TTC549 (cell line): ENCODE results near the gene SLC2A1.

ENCODE experiments used
- FAIRE-seq: peaks from 2 replicates; lab custom pipeline; 2012; peaks lifted over from hg19 to GRCh38; lab: Jason Lieb, UNC

Gene SLC2A1

DNA sequence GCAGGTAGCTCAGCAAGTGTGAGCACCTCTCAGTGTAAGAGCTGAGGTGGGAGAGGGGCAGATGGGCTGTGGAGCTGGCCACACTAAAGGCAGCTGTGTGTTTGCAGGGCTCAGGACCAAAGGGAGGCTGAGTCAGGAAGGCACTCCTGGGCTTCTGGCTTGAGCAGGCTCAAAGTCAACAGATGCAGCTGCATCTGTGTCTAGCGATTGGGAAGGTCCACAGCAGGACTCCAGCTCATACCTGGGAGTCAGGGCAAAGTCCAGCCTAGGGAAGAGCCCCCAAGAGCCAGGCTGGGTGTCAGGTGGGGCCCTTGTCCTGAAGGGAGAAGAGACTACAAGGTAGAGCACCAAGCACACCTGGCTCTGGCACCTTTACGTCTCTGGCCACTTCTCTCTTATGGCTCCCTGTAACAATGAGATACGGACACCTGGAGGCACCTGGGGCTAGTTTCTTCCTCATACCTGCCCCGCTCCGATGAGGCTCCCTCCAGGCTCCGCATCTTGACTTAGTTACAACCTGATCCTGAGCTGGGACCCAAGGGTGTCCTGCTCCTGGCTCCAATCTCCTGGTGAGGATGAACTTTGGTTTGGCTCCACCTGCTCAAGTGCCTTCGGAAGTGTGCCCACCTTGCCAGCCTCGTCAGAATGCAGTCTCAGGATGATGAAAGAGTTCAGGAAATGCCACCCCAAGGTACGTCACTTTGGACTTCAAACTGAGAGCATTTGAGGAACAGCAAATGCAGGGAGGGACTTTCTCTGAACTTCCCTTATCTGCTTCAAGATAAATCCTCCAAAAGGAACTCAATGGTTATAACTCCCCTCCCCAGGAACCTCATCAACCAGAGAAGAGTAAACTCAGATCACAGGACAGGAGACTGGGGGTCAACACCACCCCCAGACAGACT is 21.5 kb upstream of the SLC2A1 start:
- no peak for FAIRE-seq

DNA sequence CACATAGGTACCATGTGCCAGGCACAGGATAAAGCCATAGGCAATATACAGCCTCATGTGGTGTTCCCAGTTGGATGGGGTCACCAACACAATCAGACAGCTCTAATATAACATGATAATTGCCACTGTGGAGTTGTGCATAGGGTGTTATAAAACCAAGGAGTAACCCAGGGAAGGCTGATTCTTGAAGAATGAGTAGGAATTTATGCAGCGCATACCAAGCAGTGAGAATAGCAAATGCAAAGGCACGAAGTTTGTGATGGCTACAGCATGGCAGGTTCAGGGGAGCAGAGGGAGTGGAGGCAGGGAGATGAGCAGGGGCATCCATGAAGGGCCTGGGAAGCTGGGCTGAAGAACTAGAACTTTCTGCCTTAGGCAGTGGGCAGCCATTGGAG is 20.4 kb upstream of the SLC2A1 start:
- no peak for FAIRE-seq

DNA sequence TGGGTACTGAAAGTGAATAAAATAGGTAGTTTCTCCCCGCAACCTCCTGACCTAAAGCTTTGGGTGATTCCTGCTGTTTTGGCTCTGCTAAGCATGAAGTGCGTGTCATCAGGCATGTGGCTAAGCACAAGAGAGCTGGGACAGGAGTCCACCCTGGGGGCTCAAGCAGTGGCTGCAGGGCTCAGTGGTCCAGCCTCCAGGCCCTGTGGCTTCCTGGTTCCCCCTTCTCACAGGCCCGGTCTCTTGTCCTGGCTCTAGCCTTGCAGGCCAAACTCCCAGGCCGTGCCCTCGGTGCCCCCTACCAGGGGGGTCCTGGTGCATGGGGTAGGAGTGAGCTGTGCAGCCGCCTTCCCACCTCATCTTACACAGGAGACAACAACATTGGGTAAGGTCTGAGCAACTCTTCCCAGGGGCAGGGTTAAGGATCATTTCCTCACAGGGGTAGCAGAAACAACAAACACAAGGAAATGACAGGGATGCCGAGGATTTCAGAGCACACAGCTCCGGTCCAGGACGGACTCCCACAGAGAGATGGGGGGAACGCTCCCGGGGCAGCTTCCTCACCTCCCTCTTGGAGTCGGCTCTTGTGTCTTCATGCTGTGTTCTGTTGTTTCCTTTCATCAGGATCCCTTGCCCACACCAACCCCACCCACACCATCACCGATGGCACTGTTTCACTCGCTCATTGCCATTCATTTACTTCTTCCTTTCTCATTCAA is 19.8 kb upstream of the SLC2A1 start:
- no peak for FAIRE-seq

DNA sequence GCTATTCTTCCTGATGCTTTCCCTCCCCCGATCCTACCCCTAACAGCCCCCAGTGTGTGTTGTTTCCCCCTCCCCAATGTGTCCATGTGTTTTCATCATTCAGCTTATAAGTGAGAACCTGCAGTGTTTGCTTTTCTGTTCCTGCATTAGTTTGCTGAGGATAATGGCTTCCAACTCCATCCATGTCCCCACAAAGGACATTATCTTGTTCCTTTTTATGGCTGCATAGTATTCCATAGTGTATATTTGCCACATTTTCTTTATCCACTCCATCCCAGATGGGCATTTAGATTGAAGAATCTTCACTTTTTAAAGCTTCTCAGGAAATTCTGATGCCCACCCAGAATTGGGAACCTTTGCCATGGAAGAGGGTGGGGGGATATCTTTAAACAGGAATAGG is 19.0 kb upstream of the SLC2A1 start:
- FAIRE-seq, result no peak

DNA sequence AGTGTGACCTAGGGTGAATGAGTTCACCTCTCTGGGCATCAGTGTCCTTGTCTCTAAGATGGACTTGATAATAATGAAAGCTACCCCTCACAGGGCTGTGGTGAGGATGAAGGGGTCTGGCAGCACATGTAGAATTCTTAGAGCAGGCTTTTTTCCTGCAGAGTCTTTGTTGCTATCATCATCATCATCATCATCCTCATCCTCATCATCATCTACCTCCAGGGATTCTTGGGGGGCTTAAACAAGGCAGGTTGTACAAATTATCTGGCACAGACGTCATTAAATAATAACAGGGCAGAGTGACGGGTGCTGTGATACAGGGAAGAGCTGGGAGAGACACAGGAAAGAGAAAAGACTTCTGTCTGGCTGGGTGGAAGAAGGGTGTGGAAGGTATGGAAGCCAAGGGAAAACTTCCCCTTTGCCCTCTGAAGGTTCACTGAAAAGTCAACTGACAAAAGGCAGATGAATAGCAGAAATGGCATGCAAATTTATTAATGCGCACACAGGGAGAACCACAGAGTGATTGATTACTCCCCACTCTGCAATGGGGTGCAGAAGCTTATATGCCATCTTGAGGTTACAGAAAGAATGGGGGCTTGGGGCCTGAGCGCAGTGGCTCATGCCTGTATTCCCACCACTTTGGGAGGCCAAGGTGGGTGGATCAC is 17.0 kb upstream of the SLC2A1 start:
- FAIRE-seq, result no peak

DNA sequence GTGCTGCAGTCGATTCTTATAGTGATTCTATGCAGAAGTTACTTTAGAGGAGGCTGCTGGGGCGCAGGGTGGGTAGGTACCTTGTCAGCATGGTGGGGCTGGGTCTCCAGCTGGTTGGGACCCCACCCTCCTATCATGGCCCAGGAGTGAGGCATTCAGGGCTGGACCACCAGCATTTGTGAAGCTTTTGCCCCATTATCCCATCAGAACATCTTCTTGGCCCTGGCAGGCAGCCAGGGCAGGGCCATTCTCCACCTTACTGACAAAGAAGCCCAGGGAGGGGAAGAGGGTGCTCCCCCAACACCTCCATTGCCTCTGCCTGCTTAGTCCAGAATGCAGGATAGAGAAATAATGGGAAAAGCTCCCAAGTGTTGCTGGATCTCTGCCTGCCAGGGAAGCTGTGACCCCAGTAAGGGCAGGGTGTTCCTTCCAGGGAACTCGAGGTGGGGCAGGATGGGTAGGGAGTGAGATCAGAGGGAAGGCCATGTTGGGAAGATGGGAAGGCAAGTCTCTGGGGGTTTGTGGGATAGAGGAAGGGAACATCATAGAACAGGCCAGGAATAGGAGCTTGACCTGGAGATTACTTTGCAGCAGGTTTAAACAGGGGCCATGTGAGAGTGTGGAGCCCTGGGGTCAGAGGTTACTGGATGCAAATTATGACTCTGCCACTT is 16.2 kb upstream of the SLC2A1 start:
- FAIRE-seq, result no peak

DNA sequence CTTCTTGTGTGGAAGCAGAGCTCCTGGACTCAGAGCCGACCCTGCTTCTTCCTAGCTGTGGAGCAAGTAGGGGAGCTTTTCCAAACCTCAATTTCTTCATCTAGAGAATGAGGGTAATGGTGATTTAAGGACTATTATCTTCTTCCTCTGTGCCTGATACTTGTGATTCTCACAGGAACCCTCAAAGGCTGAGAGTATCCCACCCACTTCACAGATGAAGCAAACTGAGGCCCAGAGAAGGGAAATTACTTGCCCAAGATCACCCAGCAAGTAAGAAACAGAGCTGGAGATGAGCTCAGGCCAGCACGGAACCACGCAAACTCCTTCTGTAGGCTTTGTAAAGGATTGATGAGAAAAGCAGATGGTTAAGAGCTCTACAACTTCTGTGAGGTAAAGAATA is 15.1 kb upstream of the SLC2A1 start:
- no peak for FAIRE-seq

DNA sequence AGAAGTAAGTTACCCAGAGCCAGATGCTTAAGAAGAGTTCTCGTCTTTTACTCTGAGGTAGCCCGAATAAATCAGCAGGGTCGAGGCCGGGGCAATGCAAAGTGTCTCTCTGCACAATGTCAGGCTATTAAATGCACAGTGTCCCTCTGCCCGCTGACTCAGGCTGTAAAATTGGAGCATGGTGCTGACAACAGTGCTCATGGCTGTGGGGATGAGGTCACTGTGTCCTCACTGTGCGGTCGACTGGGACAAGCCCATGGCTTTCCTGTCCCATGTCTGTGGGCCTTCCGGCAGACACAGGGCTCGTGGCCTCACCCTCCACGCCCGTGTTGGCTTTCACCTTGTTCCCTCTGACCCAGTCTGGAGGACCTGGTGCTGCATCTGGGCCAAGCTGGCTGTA is 14.6 kb upstream of the SLC2A1 start:
- FAIRE-seq, result no peak

DNA sequence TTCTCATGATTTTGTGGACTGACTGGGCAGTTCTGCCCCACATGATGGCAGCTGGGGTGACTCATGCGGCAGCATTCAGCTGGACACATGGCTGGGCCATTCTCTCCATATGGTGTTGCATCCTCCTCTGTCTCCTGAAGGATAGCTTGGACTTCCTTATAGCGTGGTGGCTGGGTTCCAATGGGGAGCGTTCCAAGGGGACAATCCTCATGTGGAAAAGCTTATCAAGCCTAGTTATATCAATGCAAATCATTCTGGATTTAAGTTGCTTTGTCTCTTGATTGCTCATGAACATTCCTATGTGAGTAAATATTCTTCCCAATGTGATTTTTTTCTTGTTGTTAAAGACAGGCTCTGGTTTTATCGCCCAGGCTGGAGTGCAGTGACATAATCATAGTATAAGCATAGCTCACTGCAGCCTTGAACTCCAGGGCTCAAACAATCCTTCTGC is 13.2 kb upstream of the SLC2A1 start:
- no peak for FAIRE-seq

DNA sequence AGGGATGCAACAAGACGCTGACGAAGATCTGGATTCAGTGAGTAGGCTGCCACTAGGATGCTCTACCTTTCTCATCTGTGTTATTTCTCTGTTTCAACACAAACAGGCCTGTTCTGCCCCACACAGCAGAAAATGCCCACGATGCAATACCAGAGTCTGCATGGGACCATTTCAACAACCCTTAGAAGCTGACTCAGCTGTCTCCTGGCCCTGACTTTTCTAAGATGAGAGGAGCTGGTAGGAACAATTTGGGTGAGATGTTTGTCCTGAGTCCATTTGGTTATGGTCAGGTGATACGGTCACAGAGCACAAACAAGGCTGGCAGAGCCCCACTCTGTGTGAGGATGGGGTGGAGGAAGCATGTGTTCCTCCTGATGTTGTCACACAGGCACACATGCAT is 11.5 kb upstream of the SLC2A1 start:
- no peak for FAIRE-seq

DNA sequence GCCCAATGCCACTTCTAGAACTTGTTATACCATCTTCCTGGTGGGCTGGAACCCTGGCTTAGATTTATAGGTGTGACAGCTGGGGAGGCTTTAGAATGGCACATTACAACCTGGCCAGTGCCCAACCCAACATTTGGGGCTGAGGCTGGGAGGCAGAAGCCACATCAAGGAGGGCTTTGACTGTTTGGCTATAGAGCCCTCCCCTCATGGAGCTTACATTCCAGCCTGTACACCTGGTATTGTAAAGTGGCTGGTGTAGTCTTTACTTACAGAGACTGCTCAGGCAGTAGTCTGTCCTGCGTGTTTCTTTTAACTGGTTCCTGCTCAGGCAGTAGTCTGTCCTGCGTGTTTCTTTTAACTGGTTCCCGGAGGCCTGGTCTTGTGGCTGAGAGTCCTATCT is 10.0 kb upstream of the SLC2A1 start:
- no peak for FAIRE-seq

DNA sequence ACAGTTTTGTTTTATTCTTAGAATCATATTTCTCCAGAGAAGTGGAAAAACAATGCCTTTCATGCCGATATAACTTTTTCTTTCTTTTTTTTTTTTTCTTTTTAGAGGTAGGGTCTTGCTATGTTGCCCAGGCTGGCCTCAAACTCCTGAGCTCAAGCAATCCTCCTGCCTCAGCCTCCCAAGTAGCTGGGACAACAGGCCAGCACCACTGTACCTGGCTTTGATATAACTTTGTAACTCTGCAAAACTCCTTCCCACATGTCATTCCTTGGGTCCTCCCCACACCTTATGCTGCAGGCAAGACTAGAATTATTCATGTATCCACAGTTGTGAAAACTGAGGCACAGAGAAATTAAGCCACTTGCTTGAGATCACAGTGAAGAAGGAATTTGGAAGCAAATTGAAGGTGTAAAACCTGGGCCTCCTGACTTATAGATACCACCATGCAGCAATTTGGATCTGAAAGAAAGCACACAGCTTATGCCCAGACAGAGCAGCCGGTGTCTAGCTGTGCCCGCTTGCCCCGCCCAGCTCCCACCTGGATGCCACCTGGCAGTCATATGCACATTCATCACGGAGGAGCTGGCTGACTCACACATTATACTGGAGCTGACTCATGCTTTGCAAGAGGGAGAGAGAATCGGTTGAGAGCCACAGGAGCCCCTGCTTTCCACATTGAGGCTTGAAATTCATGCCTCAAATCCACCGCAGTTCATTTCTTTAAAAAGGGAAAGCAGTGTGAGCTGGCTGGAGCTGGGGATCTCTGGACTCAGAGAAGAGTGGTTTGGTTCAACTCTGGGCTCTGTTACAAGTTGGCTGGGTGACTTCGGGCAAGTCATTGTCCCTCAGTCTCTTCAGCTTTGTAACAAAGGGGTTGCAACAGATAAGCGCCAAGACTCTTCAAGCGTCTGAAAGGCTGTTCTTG is 8.3 kb upstream of the SLC2A1 start:
- no peak for FAIRE-seq

DNA sequence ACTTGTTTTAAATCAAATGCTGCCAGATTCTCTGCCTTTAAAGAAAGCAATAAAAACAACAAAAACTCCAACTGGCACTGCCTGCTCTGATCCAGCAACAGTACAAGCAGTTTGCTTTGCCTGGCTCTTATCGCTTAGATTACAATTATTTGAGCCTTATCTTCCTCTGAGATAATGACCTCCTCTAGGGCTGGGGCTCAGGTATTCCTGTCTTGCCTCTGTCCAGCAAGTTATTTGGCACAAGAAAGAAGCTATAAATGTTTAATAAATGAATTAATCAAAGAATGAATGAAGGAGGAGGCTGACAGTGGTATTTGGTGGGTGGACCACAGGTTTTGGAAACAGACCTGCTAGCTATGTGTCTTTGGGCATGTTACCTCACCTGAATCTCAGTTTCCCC is 6.7 kb upstream of the SLC2A1 start:
- FAIRE-seq, result no peak

DNA sequence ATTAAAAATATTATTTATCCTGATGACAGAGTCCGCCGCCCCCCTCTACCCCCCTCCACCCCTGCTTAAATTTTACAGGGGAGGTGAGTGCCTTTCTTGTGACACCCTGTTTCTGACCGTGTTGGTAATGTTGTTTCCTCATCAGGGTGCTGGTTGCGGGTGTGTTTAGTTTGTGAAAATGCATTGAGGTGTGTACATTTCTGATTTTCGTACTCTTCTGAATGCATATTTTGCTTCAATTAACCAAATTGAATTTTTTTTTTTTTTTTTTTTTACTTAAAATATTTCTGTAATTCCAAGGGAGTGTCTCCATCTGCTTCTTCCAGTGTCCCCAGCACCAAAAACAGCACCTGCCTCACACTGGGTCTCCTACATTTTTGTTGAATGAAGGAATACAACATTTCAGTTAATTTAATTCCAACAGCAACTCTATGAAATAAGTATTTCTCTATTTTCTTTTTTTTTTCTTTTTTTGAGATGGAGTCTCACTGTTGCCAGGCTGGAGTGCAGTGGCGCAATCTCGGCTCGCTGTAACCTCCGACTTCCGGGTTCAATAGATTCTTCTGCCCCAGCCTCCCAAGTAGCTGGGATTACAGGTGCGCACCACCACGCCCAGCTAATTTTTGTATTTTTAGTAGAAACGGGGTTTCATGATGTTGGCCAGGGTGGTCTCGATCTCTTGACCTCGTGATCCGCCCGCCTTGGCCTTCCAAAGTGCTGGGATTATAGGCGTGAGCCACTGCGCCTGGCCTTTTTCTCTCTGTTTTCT is 5.6 kb upstream of the SLC2A1 start:
- no peak for FAIRE-seq

DNA sequence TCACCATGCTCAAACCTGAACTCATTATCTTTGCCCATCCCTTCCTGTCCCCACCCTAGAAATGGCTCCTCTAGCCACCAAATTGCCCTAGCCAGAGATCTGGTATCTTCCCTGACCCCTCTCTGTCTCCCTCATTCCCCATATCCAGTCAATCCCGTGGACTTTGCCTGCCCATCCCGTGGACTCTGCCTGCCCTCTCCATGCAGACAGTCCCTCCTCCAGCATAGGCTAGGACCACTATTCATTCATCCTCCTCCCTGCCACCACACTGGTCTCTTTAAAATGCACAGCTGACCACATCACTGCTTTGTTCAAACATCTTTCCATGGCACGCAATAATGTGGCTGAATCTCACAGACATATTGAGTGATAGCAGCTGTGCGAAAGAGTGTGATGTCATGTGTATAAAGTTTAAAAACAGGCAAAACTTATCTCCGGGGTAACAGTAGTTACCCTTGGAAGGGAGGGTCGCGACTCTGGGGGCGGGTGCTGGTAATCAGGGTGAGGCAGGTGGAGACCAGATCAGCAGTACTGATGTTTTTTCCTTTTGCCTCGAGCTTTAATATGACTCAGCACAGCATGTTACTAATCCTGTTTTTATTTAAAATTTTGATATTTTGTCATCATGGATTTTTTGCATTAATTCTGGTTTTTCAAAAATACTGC is 4.8 kb upstream of the SLC2A1 start:
- FAIRE-seq, result no peak

DNA sequence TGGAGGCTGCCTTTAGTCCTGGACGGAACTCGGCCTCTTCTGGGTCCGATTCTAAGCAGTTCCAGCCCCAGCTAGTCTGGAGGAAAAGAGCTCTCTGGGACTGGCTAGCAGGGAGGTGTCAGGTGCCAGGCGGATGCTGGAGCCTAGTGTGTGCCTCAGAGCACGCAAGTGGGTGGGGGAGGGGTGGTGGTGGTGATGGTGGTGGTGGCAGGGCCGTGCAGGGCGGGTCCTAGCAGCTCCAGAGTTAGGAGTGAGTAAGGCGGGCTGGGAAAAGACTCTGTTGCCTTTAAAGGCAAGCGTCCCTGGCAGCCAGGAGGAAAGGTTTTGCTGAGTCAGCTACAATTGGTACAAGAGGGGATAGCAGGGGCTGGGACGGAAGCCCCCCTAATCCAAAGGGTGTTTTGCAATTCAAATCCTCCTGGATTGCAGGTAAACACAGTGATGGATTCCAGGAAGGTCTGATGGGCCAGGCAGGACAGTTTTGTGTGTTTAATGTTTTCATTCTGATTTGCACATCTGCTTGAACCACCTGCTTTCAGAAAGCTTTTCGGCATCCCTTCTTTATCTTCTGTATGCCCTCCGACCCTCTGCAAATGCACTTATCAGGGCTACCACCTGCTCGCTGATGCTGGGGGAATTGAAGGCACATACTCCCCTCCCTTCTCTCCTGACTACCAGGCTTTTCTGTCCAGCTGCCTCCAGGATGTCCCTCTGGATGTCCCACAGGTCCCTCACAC is 4.1 kb upstream of the SLC2A1 start:
- FAIRE-seq, result no peak

DNA sequence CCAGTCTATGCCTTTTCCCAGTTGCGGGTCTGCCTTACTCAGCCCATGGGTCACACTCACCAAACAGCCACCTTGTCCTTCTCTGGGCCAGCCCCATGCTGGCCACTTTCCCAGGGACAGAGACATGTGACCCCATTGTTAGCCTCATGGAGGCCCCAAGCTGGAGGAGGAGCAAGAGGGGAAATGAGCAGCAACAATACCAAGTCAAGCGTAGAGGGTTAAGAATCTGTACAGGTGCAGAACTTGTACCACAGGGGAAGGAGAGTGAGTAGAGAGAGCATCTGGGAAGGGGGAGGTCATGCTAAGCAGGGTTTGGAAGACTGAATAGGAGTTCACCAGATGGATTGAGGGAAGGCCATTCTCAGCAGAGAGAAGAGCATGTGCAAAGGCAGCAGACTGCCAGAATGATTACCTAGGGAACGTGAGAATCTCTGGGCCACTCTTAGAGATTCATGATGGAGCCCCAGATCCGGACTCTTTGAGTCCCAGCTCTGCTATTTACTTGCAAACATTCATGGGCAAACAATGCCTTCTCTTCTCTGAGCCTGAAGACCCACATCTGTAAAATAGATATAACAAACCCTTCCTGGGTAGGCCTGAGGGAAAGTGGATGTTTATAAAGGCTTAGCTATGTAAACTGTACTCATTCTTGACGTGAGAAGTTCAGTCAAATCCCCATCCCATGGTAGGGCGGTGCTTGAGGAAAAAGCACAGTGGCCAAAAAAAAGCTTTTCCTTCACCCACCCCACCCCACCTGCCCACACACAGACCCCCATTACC is 2.8 kb upstream of the SLC2A1 start:
- no peak for FAIRE-seq

DNA sequence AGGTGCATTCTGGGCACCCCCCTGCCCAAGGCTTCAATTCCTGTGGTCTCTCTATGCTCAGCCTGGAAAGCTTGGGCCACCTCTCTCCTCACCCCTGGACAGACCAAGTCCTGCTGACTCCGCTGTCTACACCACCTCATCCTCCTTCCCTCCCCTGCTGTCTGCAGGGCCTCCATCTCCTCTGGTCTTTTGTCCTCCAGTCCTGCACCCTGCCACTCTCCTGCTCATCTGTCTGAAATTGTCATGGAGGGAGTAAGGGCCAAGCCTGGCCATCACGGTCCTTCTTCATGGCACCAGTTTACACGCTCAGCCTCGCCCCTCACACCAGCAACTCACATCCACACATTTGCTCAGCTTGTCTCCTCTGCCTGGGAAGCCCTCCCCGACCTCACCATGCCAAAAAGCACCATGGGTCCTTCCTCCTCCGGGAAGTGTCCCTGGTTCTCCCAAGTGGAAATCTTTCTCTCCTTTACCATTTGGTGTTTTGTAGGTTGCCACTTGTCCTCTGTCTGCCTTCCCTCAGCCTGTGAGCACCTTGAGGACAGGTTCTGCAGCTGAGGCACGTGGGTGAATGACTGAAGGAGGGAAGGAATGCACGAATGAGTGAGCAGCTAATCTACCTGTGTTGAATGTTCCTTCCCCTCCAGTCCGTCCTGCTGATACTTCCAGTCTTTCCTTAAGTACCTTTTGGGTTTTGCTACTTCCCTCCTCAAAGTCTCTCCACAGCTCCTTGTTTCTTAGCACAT is 2.1 kb upstream of the SLC2A1 start:
- no peak for FAIRE-seq
